H9 (cell line): Measurements from ENCODE around the gene ADGRG2. TPM values are rescaled to one million over a fixed set of nuclear protein-coding genes. Genes with fewer than 3 reads are reported as not detected.
A peak's percentile ranks its signal among the peaks of the same experiment; 100 is the strongest.

ENCODE experiments used
- DNase-seq: peaks from one replicate; pipeline ENCODE4 v3.0.0-alpha.2; 2017
- H2AFZ ChIP-seq: one replicate; pipeline ENCODE4 v1.6.1; 2013; ENCODE audit warnings: mild to moderate bottlenecking, low read length, control low read depth, moderate library complexity
- H2AK5ac ChIP-seq: 2 replicates; pipeline ENCODE4 v1.6.1; 2013; ENCODE audit warnings: low read length, control low read depth, mixed read lengths; ENCODE audit not compliant: insufficient read length
- H2BK120ac ChIP-seq: one replicate; pipeline ENCODE4 v1.6.1; 2013; ENCODE audit warnings: low read depth, mild to moderate bottlenecking, low read length, control low read depth, inconsistent platforms; ENCODE audit not compliant: poor library complexity, severe bottlenecking
- H2BK12ac ChIP-seq: 2 replicates; pipeline ENCODE4 v1.6.1; 2013; ENCODE audit warnings: low read length, control low read depth, mixed read lengths, low read depth; ENCODE audit not compliant: insufficient read length
- H2BK15ac ChIP-seq: 2 replicates; pipeline ENCODE4 v1.6.1; 2013; ENCODE audit warnings: low read depth, low read length, control low read depth
- H2BK20ac ChIP-seq: one replicate; pipeline ENCODE4 v1.6.1; 2013; ENCODE audit warnings: low read depth, mild to moderate bottlenecking, low read length, control low read depth, inconsistent platforms; ENCODE audit not compliant: poor library complexity, severe bottlenecking
- H2BK5ac ChIP-seq: 2 replicates; pipeline ENCODE4 v1.6.1; 2013; ENCODE audit warnings: low read length, control low read depth, mixed read lengths; ENCODE audit not compliant: insufficient read length
- H3K14ac ChIP-seq: 2 replicates; pipeline ENCODE4 v1.6.1; 2013; ENCODE audit warnings: low read length, control low read depth; ENCODE audit not compliant: insufficient read depth
- H3K18ac ChIP-seq: 2 replicates; pipeline ENCODE4 v1.6.1; 2013; ENCODE audit warnings: low read depth, mild to moderate bottlenecking, mixed read lengths, low read length, control low read depth; ENCODE audit not compliant: insufficient read length
- H3K23ac ChIP-seq: 2 replicates; pipeline ENCODE4 v1.6.1; 2013; ENCODE audit warnings: low read length, control low read depth, mixed read lengths, low read depth; ENCODE audit not compliant: insufficient read length
- H3K23me2 ChIP-seq: 2 replicates; pipeline ENCODE4 v1.6.1; 2013; ENCODE audit warnings: low read depth, mild to moderate bottlenecking, mixed read lengths, low read length, control low read depth; ENCODE audit not compliant: insufficient read length, poor library complexity, severe bottlenecking
- H3K27ac ChIP-seq: 2 replicates; pipeline ENCODE4 v1.5.1; 2013; ENCODE audit warnings: low read length, control low read depth, mixed read lengths, low read depth; ENCODE audit not compliant: insufficient read length
- H3K27me3 ChIP-seq: 2 replicates; pipeline ENCODE4 v1.6.1; 2013; ENCODE audit warnings: low read length, control low read depth, inconsistent platforms; ENCODE audit not compliant: insufficient read depth
- H3K4ac ChIP-seq: 2 replicates; pipeline ENCODE4 v1.6.1; 2013; ENCODE audit warnings: low read depth, mild to moderate bottlenecking, control low read depth, inconsistent platforms, low read length, moderate library complexity
- H3K4me1 ChIP-seq: 2 replicates; pipeline ENCODE4 v1.6.1; 2013; ENCODE audit warnings: low read length, control low read depth, inconsistent platforms; ENCODE audit not compliant: insufficient read depth
- H3K4me2 ChIP-seq: 2 replicates; pipeline ENCODE4 v1.6.1; 2013; ENCODE audit warnings: low read length, control low read depth, mixed read lengths; ENCODE audit not compliant: insufficient read length, insufficient read depth
- H3K56ac ChIP-seq: 2 replicates; pipeline ENCODE4 v1.6.1; 2013; ENCODE audit warnings: low read depth, mild to moderate bottlenecking, mixed read lengths, low read length, control low read depth; ENCODE audit not compliant: insufficient read length
- H3K79me1 ChIP-seq: 2 replicates; pipeline ENCODE4 v1.6.1; 2013; ENCODE audit warnings: low read depth, mild to moderate bottlenecking, moderate library complexity, low read length, control low read depth, inconsistent platforms; ENCODE audit not compliant: insufficient read depth, poor library complexity, severe bottlenecking
- H3K79me2 ChIP-seq: 2 replicates; pipeline ENCODE4 v1.6.1; 2013; ENCODE audit warnings: low read length, control low read depth, inconsistent platforms; ENCODE audit not compliant: insufficient read depth
- H3K9ac ChIP-seq: 2 replicates; pipeline ENCODE4 v1.6.1; 2013; ENCODE audit warnings: low read length, control low read depth, mixed read lengths; ENCODE audit not compliant: insufficient read length; ENCODE audit errors: extremely low read depth
- H3K9me3 ChIP-seq: one replicate; pipeline ENCODE4 v1.6.1; 2013; ENCODE audit warnings: low read depth, low read length, inconsistent platforms; ENCODE audit not compliant: control insufficient read depth
- H3T11ph ChIP-seq: one replicate; pipeline ENCODE4 v1.6.1; 2013; ENCODE audit warnings: mild to moderate bottlenecking, low read length, control low read depth, inconsistent platforms
- H4K20me1 ChIP-seq: one replicate; pipeline ENCODE4 v1.6.1; 2013; ENCODE audit not compliant: control insufficient read depth, insufficient read length, insufficient read depth
- H4K5ac ChIP-seq: 2 replicates; pipeline ENCODE4 v1.6.1; 2013; ENCODE audit warnings: low read depth, mild to moderate bottlenecking, mixed read lengths, low read length, control low read depth; ENCODE audit not compliant: insufficient read length
- H4K8ac ChIP-seq: replicated peaks from 2 replicates; pipeline ENCODE4 v1.6.1; 2013; ENCODE audit warnings: low read length, control low read depth, mixed read lengths, low read depth; ENCODE audit not compliant: insufficient read length
- H4K91ac ChIP-seq: 2 replicates; pipeline ENCODE4 v1.6.1; 2013; ENCODE audit warnings: low read depth, mild to moderate bottlenecking, moderate library complexity, mixed read lengths, low read length, control low read depth; ENCODE audit not compliant: insufficient read length
- H3K27ac Mint-ChIP-seq, 3 experiments: 2 replicates in 2 of 3; 3 replicates in 1 of 3; pipeline ENCODE4 v1.8.0; 2020 to 2021; ENCODE audit warnings: mixed read lengths in 3 of 3, mild to moderate bottlenecking in 1 of 3, moderate library complexity in 1 of 3
- H3K27me3 Mint-ChIP-seq: 2 replicates; pipeline ENCODE4 v1.8.0; 2021; ENCODE audit warnings: low read depth, mild to moderate bottlenecking, moderate library complexity, mixed read lengths
- H3K36me3 Mint-ChIP-seq, 3 experiments: 2 replicates in 2 of 3; 3 replicates in 1 of 3; pipeline ENCODE4 v1.8.0; 2020 to 2021; ENCODE audit warnings: low read depth in 3 of 3, mixed read lengths in 3 of 3; ENCODE audit not compliant: insufficient read depth in 1 of 3
- H3K4me1 Mint-ChIP-seq, 2 experiments: 2 replicates each; pipeline ENCODE4 v1.8.0; 2020; ENCODE audit warnings: mixed read lengths in 2 of 2
- H3K4me3 Mint-ChIP-seq, 2 experiments: 2 replicates in 1 of 2; 3 replicates in 1 of 2; pipeline ENCODE4 v1.8.0; 2020 to 2021; ENCODE audit warnings: mild to moderate bottlenecking in 2 of 2, mixed read lengths in 2 of 2, moderate library complexity in 1 of 2
- H3K9me3 Mint-ChIP-seq, 2 experiments: 2 replicates in 1 of 2; 3 replicates in 1 of 2; pipeline ENCODE4 v1.8.0; 2020; ENCODE audit warnings: mild to moderate bottlenecking in 2 of 2, mixed read lengths in 2 of 2, moderate library complexity in 1 of 2
- WGBS: extraction: QIAGEN DNeasy Blood & Tissue Kit; methylation state at CpG from one replicate; pipeline ENCODE4 v1.1.7; 2013; ENCODE audit warnings: missing lambda C conversion rate, low lambda C conversion rate, mixed read lengths; ENCODE audit not compliant: insufficient read length; ENCODE audit errors: extremely low coverage; 5-methylcytosine and 5-hydroxymethylcytosine counted together
- total RNA-seq: library from RNA; stranded (reverse); gene quantifications from 2 replicates; pipeline ENCODE4 v1.2.1, GENCODE V29; 2021
- TF ChIP-seq, protein P1 (sequence below): fragments of 200-600 bp; sonication (generic); conservative IDR thresholded peaks from 3 replicates; pipeline ENCODE4 v1.8.0; 2021; ENCODE audit warnings: antibody characterized with exemption, mild to moderate bottlenecking

ADGRG2 gene
- total RNA-seq, 1 experiment from 2014 or later = 6.8 TPM

DNA sequence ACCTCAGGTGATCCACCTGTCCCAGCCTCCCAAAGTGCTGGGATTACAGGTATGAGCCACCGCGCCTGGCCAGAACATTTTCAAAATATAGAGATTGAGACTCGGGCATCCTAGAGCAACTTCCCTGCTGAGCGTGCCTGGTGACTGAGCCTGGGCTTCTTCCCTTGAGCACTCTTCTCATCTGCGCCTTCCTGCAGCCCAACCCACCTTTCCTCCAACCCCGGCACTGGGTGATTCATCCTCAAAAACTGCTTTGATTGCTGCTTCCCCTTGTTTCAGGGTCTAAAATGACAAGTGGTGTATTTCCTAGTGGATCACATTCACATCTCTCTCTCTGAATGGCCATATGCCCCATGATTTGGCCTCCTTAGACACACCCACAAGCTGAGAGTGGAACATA is 176.1 kb downstream of the ADGRG2 start:
- no peaks in the 10 kb centered on the region for H3K4me1 ChIP-seq
- no peak overlapping the region for H3K4ac ChIP-seq
- H4K20me1 ChIP-seq = no peaks in the 10 kb centered on the region
- no peaks in the 10 kb centered on the region for H3K79me1 ChIP-seq
- H4K8ac ChIP-seq = no peak overlapping the region
- H4K91ac ChIP-seq = no peak overlapping the region
- Mint-ChIP-seq H3K36me3 (peaks cover 33 to 54% (median 50%) of the 10 kb centered on the region in 3 experiments), H3K4me1 (no peaks in the 10 kb centered on the region), H3K27ac (peak overlapping the region in 1 of 3 experiments; percentile 52; a peak in 1 of 7 replicates), H3K4me3 (no peak overlapping the region), H3K27me3 (no peaks in the 10 kb centered on the region; the same call in none of the 2 replicates), H3K9me3 (peaks cover 75 to 79% of the 10 kb centered on the region in 2 experiments)
- no peak overlapping the region for H3K9ac ChIP-seq
- H3K4me2 ChIP-seq = no peak overlapping the region
- H2BK12ac ChIP-seq = no peak overlapping the region
- H3K23ac ChIP-seq = no peak overlapping the region
- no peak overlapping the region for H3K27ac ChIP-seq
- WGBS = no CpG with 5 or more reads among the region's 6 CpGs
- no peak overlapping the region for H2AK5ac ChIP-seq
- H2BK20ac ChIP-seq = no peak overlapping the region
- H3K18ac ChIP-seq = no peak overlapping the region
- no peaks in the 10 kb centered on the region for H3K27me3 ChIP-seq
- no peak overlapping the region for H3K14ac ChIP-seq
- no peak overlapping the region for H2AFZ ChIP-seq
- H3T11ph ChIP-seq = no peak overlapping the region
- H4K5ac ChIP-seq = no peak overlapping the region
- DNase-seq = no peak
- H3K23me2 ChIP-seq = no peaks in the 10 kb centered on the region
- TF ChIP-seq, protein P1, sequence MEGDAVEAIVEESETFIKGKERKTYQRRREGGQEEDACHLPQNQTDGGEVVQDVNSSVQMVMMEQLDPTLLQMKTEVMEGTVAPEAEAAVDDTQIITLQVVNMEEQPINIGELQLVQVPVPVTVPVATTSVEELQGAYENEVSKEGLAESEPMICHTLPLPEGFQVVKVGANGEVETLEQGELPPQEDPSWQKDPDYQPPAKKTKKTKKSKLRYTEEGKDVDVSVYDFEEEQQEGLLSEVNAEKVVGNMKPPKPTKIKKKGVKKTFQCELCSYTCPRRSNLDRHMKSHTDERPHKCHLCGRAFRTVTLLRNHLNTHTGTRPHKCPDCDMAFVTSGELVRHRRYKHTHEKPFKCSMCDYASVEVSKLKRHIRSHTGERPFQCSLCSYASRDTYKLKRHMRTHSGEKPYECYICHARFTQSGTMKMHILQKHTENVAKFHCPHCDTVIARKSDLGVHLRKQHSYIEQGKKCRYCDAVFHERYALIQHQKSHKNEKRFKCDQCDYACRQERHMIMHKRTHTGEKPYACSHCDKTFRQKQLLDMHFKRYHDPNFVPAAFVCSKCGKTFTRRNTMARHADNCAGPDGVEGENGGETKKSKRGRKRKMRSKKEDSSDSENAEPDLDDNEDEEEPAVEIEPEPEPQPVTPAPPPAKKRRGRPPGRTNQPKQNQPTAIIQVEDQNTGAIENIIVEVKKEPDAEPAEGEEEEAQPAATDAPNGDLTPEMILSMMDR = no peak
- H3K79me2 ChIP-seq = no peaks in the 10 kb centered on the region
- no peak overlapping the region for H2BK5ac ChIP-seq
- H2BK120ac ChIP-seq = no peak overlapping the region
- no peak overlapping the region for H3K56ac ChIP-seq
- peaks cover 24% of the 10 kb centered on the region for H3K9me3 ChIP-seq
- H2BK15ac ChIP-seq = no peak overlapping the region
